HepG2 (cell line): ENCODE results near the gene HSP90AB1. TPM values are rescaled to one million over a fixed set of nuclear protein-coding genes. Genes with fewer than 3 reads are reported as not detected.
A peak's percentile ranks its signal among the peaks of the same experiment; 100 is the strongest.

Experiments
- CBX1 ChIP-seq: IDR thresholded peaks from one replicate; pipeline ENCODE4 v1.6.1; 2016; ENCODE audit warnings: antibody characterized with exemption, low read depth
- CEBPB ChIP-seq: IDR thresholded peaks from 2 replicates; pipeline ENCODE4 v1.6.1; 2011; ENCODE audit warnings: low read depth, low read length, improper control_type of control experiment, borderline replicate concordance
- HMG20A ChIP-seq: IDR thresholded peaks from 2 replicates; pipeline ENCODE4 v1.6.1; 2016; ENCODE audit warnings: borderline replicate concordance
- HNRNPLL ChIP-seq: fragments of 200-400 bp; formaldehyde crosslinking; IDR thresholded peaks from 2 replicates; pipeline ENCODE4 v1.6.1; 2017; ENCODE audit warnings: mild to moderate bottlenecking, low read depth, low read length; ENCODE audit not compliant: poor library complexity, severe bottlenecking
- MAF1 ChIP-seq: sonication (generic); formaldehyde crosslinking; IDR thresholded peaks from 2 replicates; pipeline ENCODE4 v1.5.0; 2020; ENCODE audit warnings: missing genetic modification reagents, borderline replicate concordance
- NFAT5 ChIP-seq: sonication (generic); formaldehyde crosslinking; IDR thresholded peaks from 2 replicates; pipeline ENCODE4 v1.4.0; 2020; ENCODE audit warnings: missing genetic modification reagents
- RBM22 ChIP-seq: fragments of 200-400 bp; formaldehyde crosslinking; optimal IDR thresholded peaks from 2 replicates; pipeline ENCODE3; 2017; ENCODE audit warnings: mild to moderate bottlenecking, low read length, moderate library complexity
- ZC3H13 ChIP-seq: sonication (generic); formaldehyde crosslinking; IDR thresholded peaks from 2 replicates; pipeline ENCODE4 v1.8.1; 2023; ENCODE audit warnings: mild to moderate bottlenecking, missing genetic modification reagents, moderate library complexity
- ZFY ChIP-seq: sonication (generic); formaldehyde crosslinking; IDR thresholded peaks from 2 replicates; pipeline ENCODE4 v1.4.0; 2020; ENCODE audit warnings: missing genetic modification reagents
- ZNF292 ChIP-seq: sonication (generic); formaldehyde crosslinking; IDR thresholded peaks from 2 replicates; pipeline ENCODE4 v1.8.1; 2022; ENCODE audit warnings: mild to moderate bottlenecking, low read depth, missing genetic modification reagents, borderline replicate concordance
- ZNF530 ChIP-seq: sonication (generic); formaldehyde crosslinking; IDR thresholded peaks from 2 replicates; pipeline ENCODE4 v1.5.0; 2020; ENCODE audit warnings: low read depth, mild to moderate bottlenecking, missing genetic modification reagents
- ZNF883 ChIP-seq: sonication (generic); formaldehyde crosslinking; IDR thresholded peaks from 2 replicates; pipeline ENCODE4 v1.5.1; 2020; ENCODE audit warnings: mild to moderate bottlenecking, missing genetic modification reagents; ENCODE audit errors: not compliant biosample characterization
- polyA plus RNA-seq, 8 experiments: library from polyadenylated mRNA; depleted of rRNA in 3 of 8; stranded (reverse) in 7 of 8; unstranded in 1 of 8; fragments of >200 nt; fragmentation: Illumina TruSeq in 4 of 8; extraction: Trizol in 4 of 8; gene quantifications; 2 replicates each; pipeline versions ENCODE4 v1.2.1 to v1.2.3, GENCODE V29; 2011 to 2016; ENCODE audit warnings: low read depth in 4 of 8, missing spikeins in 1 of 8, mixed read lengths in 1 of 8; ENCODE audit not compliant: insufficient read depth in 1 of 8
- total RNA-seq, 5 experiments: library from RNA; depleted of rRNA; stranded (reverse); fragments of >200 nt; fragmentation: Illumina TruSeq; extraction: Trizol; gene quantifications; 2 replicates each; pipeline ENCODE4 v1.2.3, GENCODE V29; 2016; ENCODE audit warnings: low read depth in 1 of 5
- TF ChIP-seq, protein P1 (sequence below): sonication (generic); formaldehyde crosslinking; IDR thresholded peaks from 2 replicates; pipeline ENCODE4 v1.5.1; 2020; ENCODE audit warnings: mild to moderate bottlenecking, missing genetic modification reagents, moderate library complexity
- TF ChIP-seq, protein P2 (sequence below): sonication (generic); formaldehyde crosslinking; IDR thresholded peaks from 2 replicates; pipeline ENCODE4 v1.4.0; 2020; ENCODE audit warnings: missing genetic modification reagents
- TF ChIP-seq, protein P3 (sequence below), 2 experiments: sonication (generic) in 1 of 2; formaldehyde crosslinking in 1 of 2; IDR thresholded peaks; 2 replicates each; pipeline versions ENCODE4 v1.4.0 to v1.6.1; 2016 to 2020; ENCODE audit warnings: borderline replicate concordance in 1 of 2, low read depth in 1 of 2, mild to moderate bottlenecking in 1 of 2, missing genetic modification reagents in 1 of 2

HSP90AB1 gene
- total and polyA plus RNA-seq, 2 of the 13 experiments (the other 11 are each of a cell fraction or from before 2014, with no cell fraction given), result 1,325 to 1,472 TPM

DNA sequence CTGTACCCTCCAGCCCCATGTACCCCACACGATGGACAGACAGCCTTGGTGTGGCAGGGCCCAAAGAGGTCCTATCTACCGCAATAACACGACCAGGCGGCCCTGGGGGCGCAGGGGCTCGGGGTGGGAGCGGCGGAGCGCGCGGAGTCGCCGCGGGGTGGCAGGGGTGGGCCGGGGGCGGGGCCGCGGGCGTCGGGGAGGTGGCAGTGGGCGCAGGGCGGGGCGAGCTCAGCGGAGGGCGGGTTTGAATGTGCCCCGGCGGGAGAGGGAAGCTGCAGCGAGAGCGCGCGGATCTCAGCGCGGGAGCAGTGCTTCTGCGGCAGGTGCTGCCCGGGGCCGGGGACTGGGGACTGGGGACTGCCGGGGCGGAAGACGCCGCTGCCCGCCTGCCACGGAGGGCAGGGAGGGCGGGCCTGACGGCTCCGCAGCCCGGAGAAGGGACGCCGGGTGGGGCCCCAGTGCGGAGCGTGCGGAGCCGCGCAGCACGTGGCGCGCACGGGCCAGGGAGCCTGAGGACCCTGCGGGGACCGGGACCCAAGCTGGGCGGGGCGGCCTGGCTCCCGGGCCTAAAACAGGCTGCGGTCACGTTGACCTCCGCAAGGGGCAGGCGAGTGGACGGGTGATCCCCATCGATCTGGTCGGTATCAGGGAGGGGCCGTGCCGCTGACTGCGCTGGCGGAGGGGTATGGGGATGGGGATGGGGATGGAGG, 23.4 kb upstream of the HSP90AB1 start, which contains the start of gene SLC29A1 (continued):
- peak; percentile 86 for TF ChIP-seq NFAT5 (CRISPR knock-in tag)
- TF ChIP-seq HMG20A, result 0 out of 2 replicates have a peak, but pooled peaks have one; percentile 20
- TF ChIP-seq, protein P1, sequence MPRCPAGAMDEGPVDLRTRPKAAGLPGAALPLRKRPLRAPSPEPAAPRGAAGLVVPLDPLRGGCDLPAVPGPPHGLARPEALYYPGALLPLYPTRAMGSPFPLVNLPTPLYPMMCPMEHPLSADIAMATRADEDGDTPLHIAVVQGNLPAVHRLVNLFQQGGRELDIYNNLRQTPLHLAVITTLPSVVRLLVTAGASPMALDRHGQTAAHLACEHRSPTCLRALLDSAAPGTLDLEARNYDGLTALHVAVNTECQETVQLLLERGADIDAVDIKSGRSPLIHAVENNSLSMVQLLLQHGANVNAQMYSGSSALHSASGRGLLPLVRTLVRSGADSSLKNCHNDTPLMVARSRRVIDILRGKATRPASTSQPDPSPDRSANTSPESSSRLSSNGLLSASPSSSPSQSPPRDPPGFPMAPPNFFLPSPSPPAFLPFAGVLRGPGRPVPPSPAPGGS, result peak; percentile 81; the same call in 1 of the 2 replicates
- no peak for TF ChIP-seq ZNF883 (CRISPR knock-in tag)
- TF ChIP-seq, protein P2, sequence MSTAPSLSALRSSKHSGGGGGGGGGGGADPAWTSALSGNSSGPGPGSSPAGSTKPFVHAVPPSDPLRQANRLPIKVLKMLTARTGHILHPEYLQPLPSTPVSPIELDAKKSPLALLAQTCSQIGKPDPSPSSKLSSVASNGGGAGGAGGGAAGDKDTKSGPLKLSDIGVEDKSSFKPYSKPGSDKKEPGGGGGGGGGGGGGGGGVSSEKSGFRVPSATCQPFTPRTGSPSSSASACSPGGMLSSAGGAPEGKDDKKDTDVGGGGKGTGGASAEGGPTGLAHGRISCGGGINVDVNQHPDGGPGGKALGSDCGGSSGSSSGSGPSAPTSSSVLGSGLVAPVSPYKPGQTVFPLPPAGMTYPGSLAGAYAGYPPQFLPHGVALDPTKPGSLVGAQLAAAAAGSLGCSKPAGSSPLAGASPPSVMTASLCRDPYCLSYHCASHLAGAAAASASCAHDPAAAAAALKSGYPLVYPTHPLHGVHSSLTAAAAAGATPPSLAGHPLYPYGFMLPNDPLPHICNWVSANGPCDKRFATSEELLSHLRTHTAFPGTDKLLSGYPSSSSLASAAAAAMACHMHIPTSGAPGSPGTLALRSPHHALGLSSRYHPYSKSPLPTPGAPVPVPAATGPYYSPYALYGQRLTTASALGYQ (CRISPR knock-in tag), result peak; percentile 63; the same call in 1 of the 2 replicates
- no peak for TF ChIP-seq CBX1
- TF ChIP-seq ZFY (CRISPR knock-in tag), result peak; percentile 87
- TF ChIP-seq, protein P3, sequence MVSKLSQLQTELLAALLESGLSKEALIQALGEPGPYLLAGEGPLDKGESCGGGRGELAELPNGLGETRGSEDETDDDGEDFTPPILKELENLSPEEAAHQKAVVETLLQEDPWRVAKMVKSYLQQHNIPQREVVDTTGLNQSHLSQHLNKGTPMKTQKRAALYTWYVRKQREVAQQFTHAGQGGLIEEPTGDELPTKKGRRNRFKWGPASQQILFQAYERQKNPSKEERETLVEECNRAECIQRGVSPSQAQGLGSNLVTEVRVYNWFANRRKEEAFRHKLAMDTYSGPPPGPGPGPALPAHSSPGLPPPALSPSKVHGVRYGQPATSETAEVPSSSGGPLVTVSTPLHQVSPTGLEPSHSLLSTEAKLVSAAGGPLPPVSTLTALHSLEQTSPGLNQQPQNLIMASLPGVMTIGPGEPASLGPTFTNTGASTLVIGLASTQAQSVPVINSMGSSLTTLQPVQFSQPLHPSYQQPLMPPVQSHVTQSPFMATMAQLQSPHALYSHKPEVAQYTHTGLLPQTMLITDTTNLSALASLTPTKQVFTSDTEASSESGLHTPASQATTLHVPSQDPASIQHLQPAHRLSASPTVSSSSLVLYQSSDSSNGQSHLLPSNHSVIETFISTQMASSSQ (IDR thresholded peaks at IDR 0.05; ENCODE audit: low read depth), result no peak
- TF ChIP-seq, protein P3 (CRISPR knock-in tag; IDR thresholded peaks at IDR 0.05; ENCODE audit: borderline replicate concordance), result no peak; the same call in 1 of the 2 replicates
- no peak for TF ChIP-seq ZNF292
- TF ChIP-seq MAF1 (CRISPR knock-in tag), result 0 out of 2 replicates have a peak, but pooled peaks have one; percentile 55
- peak; percentile 84 for TF ChIP-seq HNRNPLL
- no peak for TF ChIP-seq ZNF530 (CRISPR knock-in tag)
- TF ChIP-seq CEBPB, result no peak
- TF ChIP-seq ZC3H13, result no peak
- no peak for TF ChIP-seq RBM22
